Hypothalamus (tissue), 51 donors: Measurements from ENCODE around the gene CDH13.

Source experiments
- DNase-seq, 51 donors: peaks; one replicate each; lab custom pipeline; 2025; lab: John Stamatoyannopoulos, UW

The CDH13 gene

DNA sequence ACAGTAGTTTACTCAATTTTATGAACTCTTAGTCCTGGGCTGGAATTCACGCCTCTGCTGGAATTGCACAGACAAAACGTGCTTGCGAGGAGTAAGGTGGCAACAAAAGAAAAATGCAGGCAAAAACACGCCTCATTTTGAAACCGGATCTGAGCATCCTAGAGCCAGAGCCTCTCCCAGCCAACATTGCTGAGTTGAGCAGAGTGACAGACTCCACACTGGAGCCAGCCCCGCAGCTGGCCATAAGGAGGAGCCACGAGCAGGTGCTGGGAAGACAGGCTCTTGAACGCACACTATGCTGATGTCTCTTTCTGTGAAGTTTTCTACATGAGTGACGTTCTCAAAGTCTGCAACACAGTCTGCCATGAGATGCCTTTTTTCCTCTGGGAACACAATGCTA lies 1166.4 kb downstream of the CDH13 start:
- no peak for DNase-seq

DNA sequence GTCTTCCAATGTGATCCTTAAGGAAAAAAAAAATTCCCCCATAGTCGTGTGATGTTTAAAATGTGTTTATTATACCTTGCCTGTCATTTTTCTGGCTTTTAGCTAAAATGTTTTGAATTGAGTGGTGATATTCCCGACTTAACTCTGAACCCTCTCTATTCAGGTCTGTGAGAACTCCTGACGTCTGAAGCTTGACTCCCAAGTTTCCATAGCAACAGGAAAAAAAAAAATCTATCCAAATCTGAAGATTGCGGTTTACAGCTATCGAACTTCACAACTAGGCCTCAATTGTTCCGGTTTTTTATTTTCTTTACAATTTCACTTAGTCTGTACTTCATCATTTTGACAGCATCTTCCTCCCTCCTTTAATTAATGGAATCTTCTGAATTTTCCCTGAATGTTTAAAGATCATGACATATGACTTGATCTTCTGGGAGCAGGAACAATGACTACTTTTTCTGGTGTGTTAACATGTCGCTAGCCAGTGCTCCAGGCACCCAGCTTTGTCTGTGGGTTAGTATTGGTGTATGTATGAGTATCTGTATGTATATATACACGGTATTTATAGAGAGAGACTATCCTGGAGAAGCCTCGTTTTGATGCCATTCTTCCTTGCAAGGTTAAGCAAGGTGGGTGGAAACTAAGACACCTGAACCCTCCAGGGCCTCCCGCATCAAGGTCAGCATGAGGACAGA lies 1168.2 kb downstream of the CDH13 start:
- DNase-seq: no peak

DNA sequence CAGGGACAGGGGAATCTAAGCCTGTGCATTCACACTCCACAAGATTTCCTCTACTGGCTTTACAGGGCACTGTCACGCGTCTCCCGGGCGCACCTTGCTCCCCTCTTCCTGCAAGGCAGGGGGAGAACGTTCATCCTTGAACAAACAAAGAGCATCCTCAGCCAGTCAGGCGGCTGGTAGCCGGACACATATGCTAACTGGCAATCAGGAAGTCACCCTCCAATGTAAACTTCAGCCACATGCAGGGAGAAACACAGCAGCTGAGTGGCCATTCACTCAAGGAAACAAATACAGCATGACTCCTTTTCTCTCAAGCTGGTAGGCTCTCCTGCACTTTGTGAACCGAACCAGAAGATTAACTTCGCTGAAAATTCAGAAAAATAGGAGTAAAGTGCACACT lies 1170.2 kb downstream of the CDH13 start:
- DNase-seq: no peak

DNA sequence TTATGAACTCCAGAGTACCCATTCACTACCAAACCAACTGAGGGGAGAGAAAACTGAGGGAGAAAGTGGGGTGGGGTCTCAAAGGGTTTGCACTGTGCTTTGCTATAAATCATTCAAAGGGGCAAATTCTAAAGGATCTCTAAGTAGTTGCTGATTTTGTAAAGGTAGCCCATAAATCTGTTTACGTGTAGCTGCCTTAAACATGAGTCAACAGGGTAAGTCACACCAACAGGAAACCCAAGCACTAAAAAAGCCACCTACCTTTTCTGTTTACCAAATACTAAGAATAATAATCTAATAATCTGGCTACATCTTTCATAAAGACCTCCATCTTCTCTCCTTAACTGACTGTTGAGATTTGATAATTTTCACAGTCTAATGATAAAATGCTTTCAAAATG lies 1172.6 kb downstream of the CDH13 start:
- no peak for DNase-seq

DNA sequence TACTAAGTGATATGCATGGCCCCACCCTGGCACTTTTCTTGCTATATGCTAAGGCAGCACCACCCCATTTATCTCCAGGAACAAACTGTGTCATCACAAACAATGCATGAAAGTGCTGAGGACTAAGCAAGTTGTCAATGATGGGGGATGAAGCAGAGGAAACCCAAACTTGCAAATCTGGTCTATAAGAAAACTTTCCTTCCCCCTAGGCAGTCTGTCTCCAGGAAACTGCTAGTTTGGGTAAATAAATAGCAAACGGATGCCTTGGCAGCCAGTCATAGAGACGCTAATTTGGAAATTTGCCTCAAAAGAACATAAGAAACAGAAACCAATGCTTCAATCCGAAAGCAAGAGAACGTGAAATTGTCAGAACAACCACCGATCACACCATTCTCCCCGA lies 1175.4 kb downstream of the CDH13 start:
- no peak for DNase-seq

DNA sequence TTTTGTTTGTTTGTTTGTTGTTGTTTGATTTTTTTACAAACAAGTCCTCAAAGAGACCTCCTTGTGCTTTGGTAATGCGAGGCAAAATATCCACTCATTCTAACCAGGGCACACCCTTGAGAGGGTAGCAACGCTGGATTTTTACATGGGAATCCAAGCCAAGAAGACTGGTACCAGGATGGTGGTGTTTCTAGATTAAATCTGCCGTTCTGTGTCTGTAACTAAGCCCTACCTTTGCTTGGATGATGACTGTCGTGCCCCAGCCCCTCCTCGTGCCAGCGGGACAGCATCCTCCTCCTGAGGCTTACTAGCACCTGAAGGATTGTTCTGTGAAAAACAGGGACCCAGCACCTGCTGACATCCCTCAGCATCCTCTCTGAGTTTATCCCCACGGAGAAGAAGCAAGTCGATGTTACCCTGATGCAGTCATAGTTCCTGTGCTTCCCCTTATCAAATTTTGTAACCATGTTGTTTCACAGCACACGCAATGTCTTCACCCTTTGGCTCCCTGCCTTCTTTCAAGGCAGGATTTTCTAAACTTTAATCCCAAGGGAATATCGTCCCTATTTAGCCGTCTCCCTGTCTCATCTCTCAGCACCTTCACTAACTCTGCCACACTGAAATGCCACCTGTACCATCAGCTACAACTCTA lies 1175.9 kb downstream of the CDH13 start:
- DNase-seq: no peak

DNA sequence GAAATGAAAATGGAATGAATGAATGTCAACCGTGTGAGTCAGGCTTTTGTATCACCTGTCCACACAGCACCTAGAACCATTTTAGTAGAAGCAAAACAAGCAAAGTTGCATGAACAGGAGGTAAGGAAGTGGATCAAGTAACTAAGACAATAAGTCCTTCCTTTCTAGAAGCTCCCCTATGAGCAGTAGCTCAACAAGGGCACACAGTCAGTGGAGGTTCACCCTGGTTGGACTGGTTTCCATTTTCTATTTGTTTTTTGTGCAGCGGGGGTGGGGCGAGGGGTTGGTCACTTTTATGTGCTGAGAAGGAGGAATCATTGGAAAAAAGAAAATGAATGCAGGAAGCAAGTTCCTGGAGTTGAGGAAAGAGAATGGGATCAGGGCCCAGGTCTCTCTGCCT lies 1177.0 kb downstream of the CDH13 start:
- DNase-seq: no peak

DNA sequence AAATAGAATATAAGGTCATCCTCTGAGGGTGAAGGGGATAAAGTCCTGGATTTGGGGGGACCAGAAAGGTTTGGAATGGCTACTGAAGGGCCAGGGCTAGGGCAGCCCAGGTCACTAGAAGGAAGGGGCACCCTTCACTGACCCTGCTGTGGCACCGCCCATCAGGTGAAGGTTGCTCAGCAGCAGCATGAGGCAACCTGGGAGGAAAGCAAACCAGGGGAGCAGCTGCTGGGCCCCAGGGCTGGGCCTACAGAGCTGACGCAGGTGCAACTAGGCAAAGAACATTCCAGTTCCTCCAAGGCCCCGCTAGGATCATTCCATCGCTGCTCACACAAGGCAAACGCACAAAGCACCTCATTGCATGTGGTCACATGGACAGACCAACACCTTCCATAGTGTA lies 1177.6 kb downstream of the CDH13 start:
- DNase-seq: no peak

DNA sequence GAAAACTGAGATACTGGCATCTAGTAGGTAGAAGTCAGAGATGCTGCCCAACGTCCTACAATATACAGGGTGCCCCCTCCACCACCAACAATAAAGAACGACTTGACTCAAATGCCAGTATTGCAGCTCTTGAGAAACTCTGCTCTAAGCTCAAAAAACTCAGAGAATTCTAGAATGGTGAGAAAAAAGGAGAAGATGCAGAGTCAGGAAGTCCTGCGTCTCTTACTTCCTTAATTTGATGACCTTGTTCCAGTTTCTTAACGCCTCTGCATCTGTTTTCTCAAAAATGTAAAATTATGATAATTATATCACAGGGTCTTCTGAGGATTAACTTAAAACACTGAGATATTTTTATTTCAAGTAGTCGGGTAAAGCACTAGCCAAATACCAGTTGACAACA lies 1179.3 kb downstream of the CDH13 start:
- no peak for DNase-seq

DNA sequence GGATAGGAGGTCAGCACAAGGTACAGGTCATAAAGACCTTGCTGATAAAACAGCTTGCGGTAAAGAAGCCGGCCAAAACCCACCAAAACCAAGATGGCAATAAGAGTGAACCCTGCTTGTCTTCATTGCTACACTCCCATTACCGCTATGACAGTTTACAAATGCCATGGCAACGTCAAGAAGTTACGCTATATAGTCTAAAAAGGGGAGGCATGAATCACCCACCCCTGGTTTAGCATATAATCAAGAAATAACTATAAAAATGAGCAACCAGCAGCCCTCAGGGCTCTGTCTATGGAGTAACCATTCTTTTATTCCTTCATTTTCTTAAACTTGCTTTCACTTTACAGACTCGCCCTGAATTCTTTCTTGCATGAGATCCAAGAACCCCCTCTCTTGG lies 1180.0 kb downstream of the CDH13 start:
- DNase-seq: no peak

DNA sequence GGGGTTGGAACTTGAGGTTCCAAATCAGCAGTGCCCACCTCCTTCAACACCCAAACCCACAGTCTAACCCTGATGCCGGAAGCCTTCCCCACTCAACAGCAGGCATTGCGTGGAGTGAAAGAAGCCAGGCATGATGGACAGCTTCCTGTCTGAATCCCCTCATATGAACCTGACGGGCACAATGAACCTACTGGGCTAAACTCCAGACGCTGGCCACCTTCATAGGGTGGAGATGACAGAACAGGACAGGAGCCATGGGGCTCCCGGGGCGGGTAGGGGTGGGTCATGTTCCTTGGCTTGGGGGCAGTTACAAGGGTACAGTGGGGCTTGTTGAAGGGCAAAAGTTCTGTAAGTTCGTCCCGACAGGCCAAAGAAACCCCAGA lies 1180.5 kb downstream of the CDH13 start:
- peak in 3 of 51 donors; percentile 39 to 46 (median 45) for DNase-seq

DNA sequence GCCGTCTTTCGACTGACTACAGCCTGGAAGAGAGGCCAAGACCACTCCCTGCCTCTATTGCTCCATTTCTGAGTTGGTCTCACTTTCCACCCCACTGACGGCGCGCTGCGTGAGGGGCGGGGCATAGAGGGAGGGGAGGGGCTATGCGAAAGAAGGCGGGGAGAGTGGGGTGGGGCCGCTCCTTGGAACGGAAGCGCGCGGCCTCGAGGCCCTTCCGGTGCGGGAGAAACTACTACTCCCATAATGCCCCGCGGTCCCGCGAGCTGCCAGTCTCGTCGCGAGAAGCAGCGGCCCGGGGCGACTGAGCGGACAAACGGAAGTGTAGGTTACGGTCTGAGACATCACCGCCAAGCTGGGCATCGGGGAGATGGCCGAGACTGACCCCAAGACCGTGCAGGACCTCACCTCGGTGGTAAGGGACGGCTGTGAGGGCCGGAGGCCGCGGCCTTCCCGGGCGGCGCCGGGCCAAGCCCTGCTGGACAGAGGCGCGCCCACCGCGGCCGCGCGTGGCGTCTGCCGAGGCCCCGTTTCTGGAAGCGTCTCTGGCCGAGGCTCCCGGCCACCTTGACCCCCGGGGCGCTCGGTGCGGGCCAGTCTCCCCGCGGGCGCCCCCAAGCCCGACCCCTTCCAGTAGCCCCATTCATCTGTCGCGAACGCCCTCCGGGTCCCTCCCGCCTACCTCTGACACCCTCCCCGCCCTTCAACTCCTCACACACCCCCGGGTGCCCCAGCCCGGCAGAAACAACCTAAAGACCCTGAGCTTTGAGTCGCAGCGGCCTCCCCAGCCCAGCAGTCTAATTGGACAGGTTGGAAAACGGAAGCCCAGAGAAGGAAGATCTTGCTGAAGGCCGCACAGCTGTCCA lies 1181.2 kb downstream of the CDH13 start, which contains the start of gene HSBP1:
Gene HSBP1 (plus strand): TSS at position 269 of the 863 bp plus-strand sequence. CDS start 99 bp downstream, at position 368.
- DNase-seq: peak; percentile 42 to 94 (median 86)

DNA sequence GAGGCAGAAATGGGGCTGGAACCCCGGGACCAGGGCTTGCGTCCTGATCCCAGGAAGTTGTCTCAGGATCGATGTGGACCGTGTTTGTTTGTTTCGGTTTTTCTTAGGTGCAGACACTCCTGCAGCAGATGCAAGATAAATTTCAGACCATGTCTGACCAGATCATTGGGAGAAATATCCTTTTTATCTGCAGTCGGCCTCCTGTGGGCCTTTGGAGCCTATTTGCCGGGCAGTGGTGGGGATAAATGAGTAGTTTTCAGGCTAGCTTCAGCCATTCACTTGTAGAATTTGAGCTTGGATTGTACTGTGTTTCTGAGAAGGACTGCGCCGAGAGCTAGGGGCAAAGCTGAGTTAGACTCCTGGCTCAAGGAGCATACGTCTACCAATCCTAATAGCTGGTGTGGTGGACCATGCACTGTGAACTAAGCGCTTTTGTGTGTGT lies 1181.8 kb downstream of the CDH13 start:
- DNase-seq: peak in 2 of 51 donors; percentile 39 to 41

DNA sequence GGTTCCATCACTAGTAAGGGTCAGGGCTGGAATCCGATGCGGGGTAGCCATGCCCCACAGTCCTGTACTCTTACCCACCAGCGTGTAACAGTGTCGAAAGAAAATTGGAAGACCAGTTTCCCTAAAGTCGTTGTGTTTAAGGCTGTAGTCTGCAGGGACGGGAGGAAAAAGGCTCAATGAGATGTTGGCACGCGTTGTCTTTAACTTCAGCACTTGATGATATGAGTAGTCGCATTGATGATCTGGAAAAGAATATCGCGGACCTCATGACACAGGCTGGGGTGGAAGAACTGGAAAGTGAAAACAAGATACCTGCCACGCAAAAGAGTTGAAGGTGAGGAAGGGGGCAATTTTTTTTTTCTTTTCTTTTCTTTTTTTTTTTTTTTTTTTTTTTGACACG lies 1182.3 kb downstream of the CDH13 start:
- DNase-seq: no peak

DNA sequence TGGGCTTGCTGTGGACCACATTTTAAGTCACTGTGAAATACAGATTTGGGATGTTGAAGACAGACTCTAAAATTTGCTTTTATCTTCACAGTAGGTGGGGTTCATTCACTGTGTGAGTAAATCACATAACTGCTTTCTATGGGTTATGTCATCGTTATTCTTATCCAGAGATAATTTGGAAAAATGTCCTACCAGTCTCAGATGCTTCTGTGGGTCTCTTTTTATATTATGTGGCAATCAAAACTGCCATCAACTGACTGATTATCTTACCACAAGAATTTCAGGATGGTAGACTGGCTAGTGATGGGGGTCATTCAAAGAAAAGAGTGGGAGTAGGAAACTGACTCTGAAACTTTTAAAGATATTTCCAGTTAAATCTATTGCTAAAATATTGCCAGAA lies 1184.1 kb downstream of the CDH13 start:
- DNase-seq: no peak

DNA sequence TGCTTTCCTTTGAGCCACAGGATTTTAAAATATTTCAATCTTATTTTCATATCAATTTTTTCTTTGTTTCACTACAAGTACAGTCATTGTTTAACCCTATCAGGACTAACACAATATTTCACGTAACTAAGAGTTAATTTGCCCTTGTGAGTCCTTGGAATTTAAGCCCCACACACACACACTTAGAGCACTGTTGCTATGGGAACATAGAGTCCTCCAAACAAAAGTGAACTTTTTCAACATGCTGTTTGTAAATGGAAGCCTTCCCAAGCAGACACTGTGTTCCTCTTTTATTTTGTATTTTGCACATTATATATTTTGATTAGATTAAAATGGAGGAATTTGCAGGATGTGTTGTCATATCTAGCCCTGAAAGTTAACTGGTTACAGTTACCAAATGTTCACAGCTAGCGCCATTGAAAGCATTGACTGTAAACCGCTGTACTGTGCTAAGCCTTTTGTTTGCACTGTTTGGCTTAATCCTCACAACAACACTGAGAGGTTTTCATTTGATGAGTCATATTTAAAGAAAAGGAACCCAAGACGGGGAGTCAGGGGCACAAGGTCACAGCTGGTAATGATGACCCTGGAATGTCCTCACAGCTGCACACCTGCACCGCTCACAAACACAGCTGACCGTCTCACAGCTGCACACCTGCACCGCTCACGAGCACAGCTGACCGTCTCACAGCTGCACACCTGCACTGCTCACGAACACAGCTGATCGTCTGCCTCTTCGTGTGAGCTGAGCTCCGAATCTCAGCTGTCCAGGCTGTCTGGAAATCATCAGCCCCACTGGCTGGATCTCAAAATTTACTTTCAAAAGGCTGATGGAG lies 1187.3 kb downstream of the CDH13 start:
- DNase-seq: peak in 3 of 51 donors; percentile 2 to 7 (median 6)

DNA sequence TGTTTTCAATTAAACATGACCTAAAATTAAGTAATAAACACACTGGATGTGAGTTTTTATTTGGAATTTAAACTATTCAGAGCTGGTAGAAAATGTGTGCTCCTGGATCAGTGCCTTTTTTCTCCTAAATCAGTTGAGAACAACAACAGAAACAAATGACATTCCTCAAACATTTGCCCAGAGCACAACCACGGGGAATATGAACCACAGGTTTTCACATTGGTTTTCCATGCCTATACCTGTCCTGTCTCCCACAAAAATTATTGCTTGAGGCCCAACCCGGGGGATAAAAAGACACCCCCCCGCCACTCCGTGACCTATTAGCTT lies 1187.9 kb downstream of the CDH13 start:
- DNase-seq: no peak

DNA sequence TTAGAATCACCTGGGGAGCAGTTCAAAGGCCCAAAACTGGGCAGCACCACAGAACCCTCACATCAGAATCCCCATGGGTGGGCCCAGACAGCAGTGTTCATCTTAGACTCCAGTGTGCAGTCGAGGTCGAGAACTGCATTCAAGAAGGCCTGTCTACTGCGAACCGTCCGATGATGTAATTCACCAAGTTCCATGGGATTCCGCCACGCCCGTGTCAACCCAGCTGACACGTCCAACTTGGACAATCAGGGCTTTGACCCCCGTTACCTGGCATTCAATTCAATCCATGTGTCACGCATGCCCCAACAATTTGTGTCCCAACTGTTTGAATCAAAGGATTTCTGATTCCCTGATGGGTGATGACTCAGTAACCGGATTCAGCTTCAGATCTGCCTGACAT lies 1190.3 kb downstream of the CDH13 start:
- no peak for DNase-seq

DNA sequence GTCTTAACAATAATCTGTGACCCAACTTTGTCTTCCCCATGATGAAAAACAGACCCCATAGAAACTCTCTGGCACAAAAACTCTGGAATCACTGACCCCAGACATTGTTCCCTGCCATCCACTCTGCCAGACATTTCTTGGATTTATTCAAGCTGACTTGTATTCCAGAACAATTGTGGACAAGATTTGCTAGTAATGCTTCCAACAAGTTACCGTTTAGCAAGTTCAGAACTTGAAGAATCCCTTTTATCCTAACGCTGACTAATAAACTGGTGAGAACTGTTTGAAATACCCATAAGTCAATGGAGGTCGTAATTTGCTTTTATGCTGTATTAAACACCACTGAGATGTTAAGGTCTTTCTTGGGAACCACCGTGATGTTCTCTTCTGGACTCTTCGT lies 1191.5 kb downstream of the CDH13 start:
- DNase-seq: no peak

DNA sequence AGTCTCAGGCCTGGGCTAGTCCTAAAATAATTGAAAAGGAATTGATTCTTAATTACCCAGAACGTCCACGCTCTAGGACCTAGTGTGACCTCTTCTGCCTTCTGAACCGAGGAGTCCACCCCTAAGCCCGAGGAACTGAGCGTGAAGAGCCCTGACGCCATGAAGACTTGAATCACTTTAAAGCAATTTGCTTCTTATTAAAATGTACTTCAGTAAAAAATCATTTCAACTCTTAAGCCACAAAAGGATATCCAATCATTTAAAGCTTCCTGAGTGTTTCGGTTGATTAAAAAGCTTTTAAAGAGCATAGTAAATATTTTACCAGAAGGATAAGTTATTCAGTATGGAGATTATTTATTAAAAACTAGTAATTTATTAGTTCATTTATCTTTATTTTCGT lies 1192.6 kb downstream of the CDH13 start:
- no peak for DNase-seq
